Ammon's horn (tissue), 1 donor: ENCODE measurements around the gene ANKRD55.
"Not testable (repeated sequence)": the region's sequence is repeated elsewhere in the genome, so short reads cannot be mapped to it uniquely, and the experiment has no call there.

Source experiments
- DNase-seq: peaks from one replicate; pipeline ENCODE4 v3.0.0-alpha.2; 2016; ENCODE audit warnings: low spot score

ANKRD55 gene

GRCh38 chr5:56207537-56207936 is 25.6 kb downstream of the ANKRD55 start:
- no peak for DNase-seq

GRCh38 chr5:56206126-56206910 is 26.8 kb downstream of the ANKRD55 start:
- DNase-seq = no peak

- not testable (repeated sequence) for DNase-seq
These were observed 29.2 kb downstream of the ANKRD55 start for GRCh38 chr5:56203936-56204335.

GRCh38 chr5:56202483-56202882 is 30.6 kb downstream of the ANKRD55 start:
- no peak for DNase-seq

- DNase-seq = not testable (repeated sequence)
These were observed 31.3 kb downstream of the ANKRD55 start for GRCh38 chr5:56201762-56202261.

GRCh38 chr5:56200971-56201666 is 32.0 kb downstream of the ANKRD55 start:
- peak; percentile 89 for DNase-seq

GRCh38 chr5:56195016-56195415 is 38.1 kb downstream of the ANKRD55 start:
- no peak for DNase-seq

- no peak for DNase-seq
These were observed 40.9 kb downstream of the ANKRD55 start for GRCh38 chr5:56192246-56192645.

- no peak for DNase-seq
These were observed 41.5 kb downstream of the ANKRD55 start for GRCh38 chr5:56191656-56192055.

- peak; percentile 73 for DNase-seq
These were observed 42.6 kb downstream of the ANKRD55 start for GRCh38 chr5:56190497-56190896.

GRCh38 chr5:56185768-56186311 is 47.3 kb downstream of the ANKRD55 start:
- no peak for DNase-seq

GRCh38 chr5:56183506-56183905 is 49.6 kb downstream of the ANKRD55 start:
- no peak for DNase-seq

GRCh38 chr5:56179442-56179841 is 53.7 kb downstream of the ANKRD55 start:
- no peak for DNase-seq

GRCh38 chr5:56178823-56179222 is 54.3 kb downstream of the ANKRD55 start:
- no peak for DNase-seq

GRCh38 chr5:56176871-56177533 is 56.1 kb downstream of the ANKRD55 start:
- no peak for DNase-seq

- no peak for DNase-seq
These were observed 56.9 kb downstream of the ANKRD55 start for GRCh38 chr5:56176155-56176798.

GRCh38 chr5:56175488-56175887 is 57.6 kb downstream of the ANKRD55 start:
- DNase-seq = no peak

GRCh38 chr5:56175021-56175420 is 58.1 kb downstream of the ANKRD55 start:
- no peak for DNase-seq

GRCh38 chr5:56172241-56172640 is 60.9 kb downstream of the ANKRD55 start:
- no peak for DNase-seq

GRCh38 chr5:56170557-56170956 is 62.6 kb downstream of the ANKRD55 start:
- no peak for DNase-seq

GRCh38 chr5:56169949-56170348 is 63.2 kb downstream of the ANKRD55 start:
- no peak for DNase-seq

GRCh38 chr5:56169281-56169680 is 63.8 kb downstream of the ANKRD55 start:
- no peak for DNase-seq
